Activated CD8-positive, alpha-beta T cell treated with anti-CD3 and anti-CD28 coated beads, Interleukin-2, amount 10 ng/mL, durations not matched to agents 7 days and 5 days (primary cell): Measurements from ENCODE around the gene MAPK8IP2. TPM values are rescaled to one million over a fixed set of nuclear protein-coding genes. Genes with fewer than 3 reads are reported as not detected.

Source experiments
- ATAC-seq: fragments of 150-1000 bp; cut with Tn5 transposase; one replicate; pipeline ENCODE4 v1.10.0; 2021; ENCODE audit warnings: moderate library complexity
- CTCF ChIA-PET: fragments of 350-600 bp; sonication (Branson Sonifier 250); formaldehyde crosslinking; loops from one replicate; lab custom pipeline; 2021; ENCODE audit warnings: antibody characterized with exemption; lab: Charles Lee
- POLR2A ChIA-PET: fragments of 350-600 bp; sonication (Branson Sonifier 250); formaldehyde crosslinking; loops from one replicate; lab custom pipeline; 2021; ENCODE audit warnings: antibody characterized with exemption; lab: Charles Lee
- DNase-seq: peaks from one replicate; pipeline ENCODE4 v3.0.0-alpha.2; 2020
- H3K27ac Mint-ChIP-seq: one replicate; pipeline ENCODE4 v1.8.0; 2021; ENCODE audit warnings: mild to moderate bottlenecking, mixed read lengths
- H3K27me3 Mint-ChIP-seq: one replicate; pipeline ENCODE4 v1.8.0; 2021; ENCODE audit warnings: low read depth, mixed read lengths
- H3K36me3 Mint-ChIP-seq: one replicate; pipeline ENCODE4 v1.8.0; 2021; ENCODE audit warnings: low read depth, mixed read lengths
- H3K4me1 Mint-ChIP-seq: one replicate; pipeline ENCODE4 v1.8.0; 2021; ENCODE audit warnings: low read depth, mixed read lengths
- H3K4me3 Mint-ChIP-seq: one replicate; pipeline ENCODE4 v1.8.0; 2021; ENCODE audit warnings: mild to moderate bottlenecking, mixed read lengths
- H3K9me3 Mint-ChIP-seq: one replicate; pipeline ENCODE4 v1.8.0; 2022; ENCODE audit warnings: mixed read lengths; ENCODE audit not compliant: insufficient read depth
- total RNA-seq, 2 experiments: library from RNA; stranded (reverse); gene quantifications; one replicate each; pipeline ENCODE4 v1.2.3, GENCODE V29; 2021

MAPK8IP2 gene
- total RNA-seq, 2 experiments from 2014 or later, result 0.29 to 0.31 TPM

GRCh38 chr22:50583294-50583861, 17.2 kb upstream of the MAPK8IP2 start:
- no peak for DNase-seq
- Mint-ChIP-seq H3K36me3 (peaks cover 33% of the 10 kb centered on the region), H3K27me3 (no peaks in the 10 kb centered on the region), H3K27ac (peak overlapping the region; percentile 88), H3K4me1 (peaks cover 42% of the 10 kb centered on the region), H3K9me3 (no peaks in the 10 kb centered on the region), H3K4me3 (peak overlapping the region; percentile 98)
- POLR2A ChIA-PET, result interaction anchor here (0.8 to 2.7 kb wide), 6 partner anchors 26 to 76 kb away, joined by 3 to 31 read pairs (median 4); partner anchors contain the start of genes LMF2, NCAPH2 and SCO2
- ATAC-seq, result peak; percentile 24
- CTCF ChIA-PET, result interaction anchor here (1.6 to 3.5 kb wide), 4 partner anchors 11 to 58 kb away, joined by 5 to 19 read pairs (median 10); partner anchors contain the start of genes SCO2 and SYCE3

- no peak for ATAC-seq
- H3K9me3 Mint-ChIP-seq, result no peaks in the 10 kb centered on the region
- POLR2A ChIA-PET, result interaction anchor here (1.2 kb wide), 1 partner anchor 27 kb away, joined by 3 read pairs; no protein-coding TSS in a partner anchor
These were observed 16.2 kb upstream of the MAPK8IP2 start for GRCh38 chr22:50584106-50585096.

GRCh38 chr22:50585238-50585637, 15.4 kb upstream of the MAPK8IP2 start:
- POLR2A ChIA-PET, result no interaction called here

More at GRCh38 chr22:50584106-50585096, 16.2 kb upstream of the MAPK8IP2 start:
- Mint-ChIP-seq H3K4me3 (peak overlapping the region; percentile 98), H3K36me3 (peaks cover 27% of the 10 kb centered on the region), H3K4me1 (peaks cover 33% of the 10 kb centered on the region), H3K27ac (no peak overlapping the region), H3K27me3 (no peaks in the 10 kb centered on the region)
- no peak for DNase-seq
- CTCF ChIA-PET, result no interaction called here

GRCh38 chr22:50585781-50586180, 14.8 kb upstream of the MAPK8IP2 start:
- ChIA-PET CTCF (no interaction called here), POLR2A (interaction anchor here (0.6 kb wide), 1 partner anchor 53 kb away, joined by 3 read pairs; no protein-coding TSS in a partner anchor)
- Mint-ChIP-seq H3K36me3 (peaks cover 15% of the 10 kb centered on the region), H3K4me1 (peaks cover 21% of the 10 kb centered on the region), H3K27ac (no peak overlapping the region), H3K27me3 (no peaks in the 10 kb centered on the region), H3K9me3 (no peaks in the 10 kb centered on the region), H3K4me3 (no peak overlapping the region)
- ATAC-seq (no peak), DNase-seq (no peak)

More at GRCh38 chr22:50585238-50585637, 15.4 kb upstream of the MAPK8IP2 start:
- H3K4me1 Mint-ChIP-seq, result peaks cover 25% of the 10 kb centered on the region
- DNase-seq (no peak), ATAC-seq (no peak)
- peaks cover 19% of the 10 kb centered on the region for H3K36me3 Mint-ChIP-seq
- no peak overlapping the region for H3K27ac Mint-ChIP-seq
- no peaks in the 10 kb centered on the region for H3K27me3 Mint-ChIP-seq
- CTCF ChIA-PET, result no interaction called here
- no peaks in the 10 kb centered on the region for H3K9me3 Mint-ChIP-seq
- no peak overlapping the region for H3K4me3 Mint-ChIP-seq

- no peak overlapping the region for H3K4me3 Mint-ChIP-seq
- H3K27me3 Mint-ChIP-seq, result no peaks in the 10 kb centered on the region
- H3K27ac Mint-ChIP-seq, result no peak overlapping the region
- CTCF ChIA-PET, result interaction anchor here (0.8 kb wide), 1 partner anchor 35 kb away, joined by 3 read pairs; no protein-coding TSS in a partner anchor
- POLR2A ChIA-PET, result no interaction called here
- ATAC-seq (no peak), DNase-seq (no peak)
- H3K36me3 Mint-ChIP-seq, result peaks cover 13% of the 10 kb centered on the region
- peaks cover 16% of the 10 kb centered on the region for H3K4me1 Mint-ChIP-seq
- H3K9me3 Mint-ChIP-seq, result no peaks in the 10 kb centered on the region
These were observed 14.2 kb upstream of the MAPK8IP2 start for GRCh38 chr22:50586416-50586815.

- Mint-ChIP-seq H3K4me3 (no peak overlapping the region), H3K27me3 (peaks cover 2% of the 10 kb centered on the region), H3K9me3 (no peaks in the 10 kb centered on the region), H3K4me1 (peaks cover 10% of the 10 kb centered on the region), H3K36me3 (peaks cover 8% of the 10 kb centered on the region), H3K27ac (no peak overlapping the region)
- CTCF ChIA-PET, result interaction anchor here (0.8 to 1.2 kb wide), 2 partner anchors 34 to 62 kb away, joined by 3 read pairs; partner anchors contain the start of gene SCO2
- POLR2A ChIA-PET, result interaction anchor here (1.3 kb wide), 1 partner anchor 62 kb away, joined by 3 read pairs; the partner anchor contains the start of gene SCO2
- ATAC-seq (no peak), DNase-seq (no peak)
These were observed 13.2 kb upstream of the MAPK8IP2 start for GRCh38 chr22:50587407-50587806.

GRCh38 chr22:50595189-50595588, 5.4 kb upstream of the MAPK8IP2 start:
- ATAC-seq (no peak), DNase-seq (no peak)
- peaks cover 4% of the 10 kb centered on the region for H3K4me1 Mint-ChIP-seq
- POLR2A ChIA-PET, result no interaction called here
- CTCF ChIA-PET, result no interaction called here
- H3K27me3 Mint-ChIP-seq, result peaks cover 11% of the 10 kb centered on the region
- no peak overlapping the region for H3K27ac Mint-ChIP-seq
- no peak overlapping the region for H3K4me3 Mint-ChIP-seq
- H3K9me3 Mint-ChIP-seq, result no peaks in the 10 kb centered on the region
- H3K36me3 Mint-ChIP-seq, result no peaks in the 10 kb centered on the region

GRCh38 chr22:50597097-50597496, 3.5 kb upstream of the MAPK8IP2 start:
- peaks cover 18% of the 10 kb centered on the region for H3K27me3 Mint-ChIP-seq
- H3K4me3 Mint-ChIP-seq, result no peak overlapping the region
- POLR2A ChIA-PET, result no interaction called here
- H3K4me1 Mint-ChIP-seq, result peaks cover 10% of the 10 kb centered on the region
- DNase-seq (no peak), ATAC-seq (no peak)
- H3K27ac Mint-ChIP-seq, result no peak overlapping the region
- CTCF ChIA-PET, result no interaction called here
- H3K9me3 Mint-ChIP-seq, result no peaks in the 10 kb centered on the region
- H3K36me3 Mint-ChIP-seq, result peaks cover 1% of the 10 kb centered on the region

- Mint-ChIP-seq H3K4me3 (peak overlapping the region; percentile 53), H3K36me3 (peaks cover 1% of the 10 kb centered on the region), H3K4me1 (peaks cover 12% of the 10 kb centered on the region), H3K27me3 (peaks cover 34% of the 10 kb centered on the region), H3K27ac (no peak overlapping the region), H3K9me3 (no peaks in the 10 kb centered on the region)
- ChIA-PET CTCF (interaction anchor here (0.7 to 1.0 kb wide), 2 partner anchors 36 to 74 kb away, joined by 3 read pairs; partner anchors contain the start of gene SCO2), POLR2A (interaction anchor here (1.3 kb wide), 1 partner anchor 37 kb away, joined by 4 read pairs; the partner anchor contains the start of gene SYCE3)
- peak; percentile 88 for ATAC-seq
- peak; percentile 79 for DNase-seq
These were observed 657 bp upstream of the MAPK8IP2 start for GRCh38 chr22:50599816-50600455.

GRCh38 chr22:50600967-50601668, 525 bp downstream of the MAPK8IP2 start:
- Mint-ChIP-seq H3K36me3 (peaks cover 1% of the 10 kb centered on the region), H3K27me3 (peaks cover 39% of the 10 kb centered on the region), H3K9me3 (no peaks in the 10 kb centered on the region), H3K4me3 (peak overlapping the region; percentile 59), H3K27ac (no peak overlapping the region), H3K4me1 (peaks cover 12% of the 10 kb centered on the region)
- DNase-seq (no peak), ATAC-seq (no peak)
- ChIA-PET POLR2A (interaction anchor here (0.8 to 0.9 kb wide), 3 partner anchors 19 to 76 kb away, joined by 3 to 4 read pairs (median 4); partner anchors contain the start of genes CHKB and SCO2), CTCF (no interaction called here)
